GM23338 (cell line): ENCODE measurements around the gene EYS. TPM values are rescaled to one million over a fixed set of nuclear protein-coding genes. Genes with fewer than 3 reads are reported as not detected.

ENCODE experiments used
- ATAC-seq: fragments of 200-7000 bp; cut with Tn5 transposase; 3 replicates; pipeline ENCODE4 v1.9.1; 2020
- DNase-seq: peaks from one replicate; pipeline ENCODE4 v3.0.0-alpha.2; 2015; ENCODE audit warnings: low spot score
- H2AFZ ChIP-seq: fragments of 200-600 bp; sonication (generic); 2 replicates; pipeline ENCODE4 v1.8.0; 2016; ENCODE audit warnings: antibody characterized with exemption, mild to moderate bottlenecking, moderate library complexity
- H3F3A ChIP-seq: fragments of 200-600 bp; sonication (generic); replicated peaks from 2 replicates; pipeline ENCODE4 v1.8.0; 2017; ENCODE audit warnings: antibody characterized with exemption, mixed run types, low read depth
- H3K27ac ChIP-seq: fragments of 200-600 bp; sonication (generic); 2 replicates; pipeline ENCODE4 v1.6.1; 2016; ENCODE audit warnings: low read depth
- H3K27me3 ChIP-seq: fragments of 200-600 bp; sonication (generic); 2 replicates; pipeline ENCODE4 v1.8.0; 2016; ENCODE audit warnings: mild to moderate bottlenecking, mixed run types, moderate library complexity; ENCODE audit not compliant: insufficient read depth
- H3K36me3 ChIP-seq: fragments of 200-600 bp; sonication (generic); 2 replicates; pipeline ENCODE4 v1.8.0; 2016; ENCODE audit warnings: mild to moderate bottlenecking; ENCODE audit not compliant: insufficient read depth
- H3K4me1 ChIP-seq: fragments of 200-600 bp; sonication (generic); 2 replicates; pipeline ENCODE4 v1.8.0; 2016; ENCODE audit warnings: mild to moderate bottlenecking, moderate library complexity; ENCODE audit not compliant: insufficient read depth
- H3K4me2 ChIP-seq: fragments of 200-600 bp; sonication (generic); 2 replicates; pipeline ENCODE4 v1.7.1; 2017; ENCODE audit warnings: mixed run types
- H3K4me3 ChIP-seq: fragments of 200-600 bp; sonication (generic); 2 replicates; pipeline ENCODE4 v1.6.1; 2016; ENCODE audit warnings: mixed run types
- H3K79me2 ChIP-seq: fragments of 200-600 bp; sonication (generic); replicated peaks from 2 replicates; pipeline ENCODE4 v1.8.0; 2017; ENCODE audit warnings: mild to moderate bottlenecking; ENCODE audit not compliant: insufficient read depth
- H3K9me2 ChIP-seq: fragments of 200-600 bp; sonication (generic); 2 replicates; pipeline ENCODE4 v1.8.0; 2017; ENCODE audit not compliant: insufficient read depth
- H4K20me1 ChIP-seq: fragments of 200-600 bp; sonication (generic); replicated peaks from 2 replicates; pipeline ENCODE4 v1.8.0; 2017; ENCODE audit warnings: mild to moderate bottlenecking; ENCODE audit not compliant: insufficient read depth
- H3K27ac Mint-ChIP-seq: 2 replicates; pipeline ENCODE4 v1.8.0; 2020; ENCODE audit warnings: inconsistent platforms, mild to moderate bottlenecking, moderate library complexity, mixed read lengths
- H3K27me3 Mint-ChIP-seq: 3 replicates; pipeline ENCODE4 v1.8.0; 2022; ENCODE audit warnings: low read depth, mild to moderate bottlenecking, moderate library complexity, mixed read lengths, inconsistent platforms; ENCODE audit not compliant: insufficient read depth, poor library complexity
- H3K36me3 Mint-ChIP-seq: 3 replicates; pipeline ENCODE4 v1.8.0; 2021; ENCODE audit warnings: low read depth, mild to moderate bottlenecking, inconsistent platforms, moderate library complexity, mixed read lengths
- H3K4me1 Mint-ChIP-seq: 3 replicates; pipeline ENCODE4 v1.8.0; 2020; ENCODE audit warnings: mild to moderate bottlenecking, inconsistent platforms, mixed read lengths
- H3K4me3 Mint-ChIP-seq: 3 replicates; pipeline ENCODE4 v1.8.0; 2021; ENCODE audit warnings: moderate library complexity, mild to moderate bottlenecking, inconsistent platforms, mixed read lengths
- H3K9me3 Mint-ChIP-seq: 3 replicates; pipeline ENCODE4 v1.8.0; 2020; ENCODE audit warnings: moderate library complexity, mild to moderate bottlenecking, inconsistent platforms, mixed read lengths
- CREB1 ChIP-seq: fragments of 250-450 bp; sonication (Bioruptor Pico); IDR thresholded peaks from 2 replicates; pipeline ENCODE4 v1.5.0; 2020; ENCODE audit warnings: low read depth, mild to moderate bottlenecking, moderate library complexity
- EZH2 ChIP-seq: fragments of 200-600 bp; sonication (generic); IDR thresholded peaks from one replicate; pipeline ENCODE4 v1.8.0; 2017; ENCODE audit warnings: antibody characterized with exemption, mild to moderate bottlenecking, low read depth; ENCODE audit not compliant: unreplicated experiment
- EZH2phosphoT487 ChIP-seq: fragments of 200-600 bp; sonication (generic); IDR thresholded peaks from one replicate; pipeline ENCODE4 v1.8.1; 2018; ENCODE audit warnings: antibody characterized with exemption; ENCODE audit not compliant: unreplicated experiment
- JUNB ChIP-seq: IDR thresholded peaks from one replicate; pipeline ENCODE4 v1.6.1; 2016; ENCODE audit warnings: antibody characterized with exemption; ENCODE audit not compliant: unreplicated experiment
- NANOG ChIP-seq: IDR thresholded peaks from 2 replicates; pipeline ENCODE4 v1.6.1; 2016; ENCODE audit warnings: antibody characterized with exemption, borderline replicate concordance
- POLR2AphosphoS5 ChIP-seq: IDR thresholded peaks from 2 replicates; pipeline ENCODE4 v1.6.1; 2016; ENCODE audit warnings: antibody characterized with exemption, low read depth
- STAT1 ChIP-seq: IDR thresholded peaks from one replicate; pipeline ENCODE4 v1.6.1; 2016; ENCODE audit warnings: antibody characterized with exemption; ENCODE audit not compliant: unreplicated experiment
- ZNF114 ChIP-seq: fragments of 250-450 bp; sonication (Bioruptor Pico); IDR thresholded peaks from 2 replicates; pipeline ENCODE4 v1.5.0; 2020; ENCODE audit warnings: mild to moderate bottlenecking, moderate library complexity
- ZNF331 ChIP-seq: fragments of 250-450 bp; sonication (Bioruptor Pico); IDR thresholded peaks from 2 replicates; pipeline ENCODE4 v1.5.0; 2020; ENCODE audit warnings: low read depth, mild to moderate bottlenecking, moderate library complexity
- polyA plus RNA-seq: library from polyadenylated mRNA; unstranded; fragments of >200 nt; fragmentation: Nextera tagmentation; extraction: Ambion mirVana; gene quantifications from 2 replicates; pipeline ENCODE4 v1.2.1, GENCODE V29; 2016
- total RNA-seq: library from RNA; depleted of rRNA; stranded (reverse); fragments of >200 nt; shearing (Covaris generic); gene quantifications from 2 replicates; pipeline ENCODE4 v1.2.3, GENCODE V29; 2014
- TF ChIP-seq, protein P1 (sequence below), 2 experiments: fragments of 200-600 bp in 1 of 2; sonication (generic) in 1 of 2; conservative IDR thresholded peaks; 2 replicates each; pipeline versions ENCODE4 v1.5.1 to v1.6.1; 2016 to 2017; ENCODE audit warnings: antibody characterized with exemption in 2 of 2, low read depth in 2 of 2, mild to moderate bottlenecking in 2 of 2, moderate library complexity in 1 of 2
- TF ChIP-seq, protein P2 (sequence below): fragments of 250-450 bp; sonication (Bioruptor Pico); IDR thresholded peaks from 2 replicates; pipeline ENCODE4 v1.5.0; 2020; ENCODE audit warnings: mild to moderate bottlenecking, moderate library complexity
- TF ChIP-seq, protein P3 (sequence below): IDR thresholded peaks from 2 replicates; pipeline ENCODE4 v1.6.1; 2016; ENCODE audit warnings: antibody characterized with exemption
- TF ChIP-seq, protein P4 (sequence below): IDR thresholded peaks from one replicate; pipeline ENCODE4 v1.6.1; 2018; ENCODE audit warnings: antibody characterized with exemption; ENCODE audit not compliant: unreplicated experiment

Gene EYS
- total and polyA plus RNA-seq, 2 experiments from 2014 or later: 0.38 to 0.52 TPM

DNA sequence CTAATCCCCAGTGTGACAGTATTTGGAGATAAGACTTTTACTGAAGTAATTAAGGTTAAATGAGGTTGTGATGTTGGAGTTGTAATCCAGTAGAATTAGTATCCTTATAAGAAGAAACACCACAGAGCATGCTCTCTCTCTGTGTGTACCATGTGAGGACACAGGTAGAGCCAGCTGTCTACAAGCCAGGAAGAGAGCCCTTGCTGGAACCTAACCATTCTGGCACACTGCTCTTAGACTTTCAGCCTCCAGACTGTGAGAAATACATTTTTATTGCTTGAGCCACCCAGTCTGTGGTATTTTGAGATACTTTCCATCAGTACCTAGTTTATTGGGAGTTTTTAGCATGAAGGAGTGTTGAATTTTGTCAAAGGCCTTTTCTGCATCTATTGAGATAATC, 1961.2 kb downstream of the EYS start:
- Mint-ChIP-seq H3K9me3 (no peaks in the 10 kb centered on the region), H3K36me3 (no peaks in the 10 kb centered on the region), H3K4me3 (no peak overlapping the region), H3K27me3 (peaks cover 2% of the 10 kb centered on the region), H3K27ac (no peak overlapping the region), H3K4me1 (peaks cover 9% of the 10 kb centered on the region)
- H3K9me2 ChIP-seq: no peaks in the 10 kb centered on the region; the same call in 1 of the 2 replicates
- no peaks in the 10 kb centered on the region for H3F3A ChIP-seq
- TF ChIP-seq, protein P1, sequence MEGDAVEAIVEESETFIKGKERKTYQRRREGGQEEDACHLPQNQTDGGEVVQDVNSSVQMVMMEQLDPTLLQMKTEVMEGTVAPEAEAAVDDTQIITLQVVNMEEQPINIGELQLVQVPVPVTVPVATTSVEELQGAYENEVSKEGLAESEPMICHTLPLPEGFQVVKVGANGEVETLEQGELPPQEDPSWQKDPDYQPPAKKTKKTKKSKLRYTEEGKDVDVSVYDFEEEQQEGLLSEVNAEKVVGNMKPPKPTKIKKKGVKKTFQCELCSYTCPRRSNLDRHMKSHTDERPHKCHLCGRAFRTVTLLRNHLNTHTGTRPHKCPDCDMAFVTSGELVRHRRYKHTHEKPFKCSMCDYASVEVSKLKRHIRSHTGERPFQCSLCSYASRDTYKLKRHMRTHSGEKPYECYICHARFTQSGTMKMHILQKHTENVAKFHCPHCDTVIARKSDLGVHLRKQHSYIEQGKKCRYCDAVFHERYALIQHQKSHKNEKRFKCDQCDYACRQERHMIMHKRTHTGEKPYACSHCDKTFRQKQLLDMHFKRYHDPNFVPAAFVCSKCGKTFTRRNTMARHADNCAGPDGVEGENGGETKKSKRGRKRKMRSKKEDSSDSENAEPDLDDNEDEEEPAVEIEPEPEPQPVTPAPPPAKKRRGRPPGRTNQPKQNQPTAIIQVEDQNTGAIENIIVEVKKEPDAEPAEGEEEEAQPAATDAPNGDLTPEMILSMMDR (conservative IDR thresholded peaks at IDR 0.05; ENCODE audit: low read depth in 2 of 2): no peak
- TF ChIP-seq, protein P2, sequence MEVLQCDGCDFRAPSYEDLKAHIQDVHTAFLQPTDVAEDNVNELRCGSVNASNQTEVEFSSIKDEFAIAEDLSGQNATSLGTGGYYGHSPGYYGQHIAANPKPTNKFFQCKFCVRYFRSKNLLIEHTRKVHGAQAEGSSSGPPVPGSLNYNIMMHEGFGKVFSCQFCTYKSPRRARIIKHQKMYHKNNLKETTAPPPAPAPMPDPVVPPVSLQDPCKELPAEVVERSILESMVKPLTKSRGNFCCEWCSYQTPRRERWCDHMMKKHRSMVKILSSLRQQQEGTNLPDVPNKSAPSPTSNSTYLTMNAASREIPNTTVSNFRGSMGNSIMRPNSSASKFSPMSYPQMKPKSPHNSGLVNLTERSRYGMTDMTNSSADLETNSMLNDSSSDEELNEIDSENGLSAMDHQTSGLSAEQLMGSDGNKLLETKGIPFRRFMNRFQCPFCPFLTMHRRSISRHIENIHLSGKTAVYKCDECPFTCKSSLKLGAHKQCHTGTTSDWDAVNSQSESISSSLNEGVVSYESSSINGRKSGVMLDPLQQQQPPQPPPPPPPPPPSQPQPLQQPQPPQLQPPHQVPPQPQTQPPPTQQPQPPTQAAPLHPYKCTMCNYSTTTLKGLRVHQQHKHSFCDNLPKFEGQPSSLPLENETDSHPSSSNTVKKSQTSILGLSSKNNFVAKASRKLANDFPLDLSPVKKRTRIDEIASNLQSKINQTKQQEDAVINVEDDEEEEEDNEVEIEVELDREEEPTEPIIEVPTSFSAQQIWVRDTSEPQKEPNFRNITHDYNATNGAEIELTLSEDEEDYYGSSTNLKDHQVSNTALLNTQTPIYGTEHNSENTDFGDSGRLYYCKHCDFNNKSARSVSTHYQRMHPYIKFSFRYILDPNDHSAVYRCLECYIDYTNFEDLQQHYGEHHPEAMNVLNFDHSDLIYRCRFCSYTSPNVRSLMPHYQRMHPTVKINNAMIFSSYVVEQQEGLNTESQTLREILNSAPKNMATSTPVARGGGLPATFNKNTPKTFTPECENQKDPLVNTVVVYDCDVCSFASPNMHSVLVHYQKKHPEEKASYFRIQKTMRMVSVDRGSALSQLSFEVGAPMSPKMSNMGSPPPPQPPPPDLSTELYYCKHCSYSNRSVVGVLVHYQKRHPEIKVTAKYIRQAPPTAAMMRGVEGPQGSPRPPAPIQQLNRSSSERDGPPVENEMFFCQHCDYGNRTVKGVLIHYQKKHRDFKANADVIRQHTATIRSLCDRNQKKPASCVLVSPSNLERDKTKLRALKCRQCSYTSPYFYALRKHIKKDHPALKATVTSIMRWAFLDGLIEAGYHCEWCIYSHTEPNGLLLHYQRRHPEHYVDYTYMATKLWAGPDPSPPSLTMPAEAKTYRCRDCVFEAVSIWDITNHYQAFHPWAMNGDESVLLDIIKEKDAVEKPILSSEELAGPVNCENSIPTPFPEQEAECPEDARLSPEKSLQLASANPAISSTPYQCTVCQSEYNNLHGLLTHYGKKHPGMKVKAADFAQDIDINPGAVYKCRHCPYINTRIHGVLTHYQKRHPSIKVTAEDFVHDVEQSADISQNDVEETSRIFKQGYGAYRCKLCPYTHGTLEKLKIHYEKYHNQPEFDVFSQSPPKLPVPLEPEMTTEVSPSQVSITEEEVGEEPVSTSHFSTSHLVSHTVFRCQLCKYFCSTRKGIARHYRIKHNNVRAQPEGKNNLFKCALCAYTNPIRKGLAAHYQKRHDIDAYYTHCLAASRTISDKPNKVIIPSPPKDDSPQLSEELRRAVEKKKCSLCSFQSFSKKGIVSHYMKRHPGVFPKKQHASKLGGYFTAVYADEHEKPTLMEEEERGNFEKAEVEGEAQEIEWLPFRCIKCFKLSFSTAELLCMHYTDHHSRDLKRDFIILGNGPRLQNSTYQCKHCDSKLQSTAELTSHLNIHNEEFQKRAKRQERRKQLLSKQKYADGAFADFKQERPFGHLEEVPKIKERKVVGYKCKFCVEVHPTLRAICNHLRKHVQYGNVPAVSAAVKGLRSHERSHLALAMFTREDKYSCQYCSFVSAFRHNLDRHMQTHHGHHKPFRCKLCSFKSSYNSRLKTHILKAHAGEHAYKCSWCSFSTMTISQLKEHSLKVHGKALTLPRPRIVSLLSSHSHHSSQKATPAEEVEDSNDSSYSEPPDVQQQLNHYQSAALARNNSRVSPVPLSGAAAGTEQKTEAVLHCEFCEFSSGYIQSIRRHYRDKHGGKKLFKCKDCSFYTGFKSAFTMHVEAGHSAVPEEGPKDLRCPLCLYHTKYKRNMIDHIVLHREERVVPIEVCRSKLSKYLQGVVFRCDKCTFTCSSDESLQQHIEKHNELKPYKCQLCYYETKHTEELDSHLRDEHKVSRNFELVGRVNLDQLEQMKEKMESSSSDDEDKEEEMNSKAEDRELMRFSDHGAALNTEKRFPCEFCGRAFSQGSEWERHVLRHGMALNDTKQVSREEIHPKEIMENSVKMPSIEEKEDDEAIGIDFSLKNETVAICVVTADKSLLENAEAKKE (CRISPR knock-in tag): no peak
- no peak for TF ChIP-seq STAT1
- TF ChIP-seq CREB1: no peak
- TF ChIP-seq, protein P3, sequence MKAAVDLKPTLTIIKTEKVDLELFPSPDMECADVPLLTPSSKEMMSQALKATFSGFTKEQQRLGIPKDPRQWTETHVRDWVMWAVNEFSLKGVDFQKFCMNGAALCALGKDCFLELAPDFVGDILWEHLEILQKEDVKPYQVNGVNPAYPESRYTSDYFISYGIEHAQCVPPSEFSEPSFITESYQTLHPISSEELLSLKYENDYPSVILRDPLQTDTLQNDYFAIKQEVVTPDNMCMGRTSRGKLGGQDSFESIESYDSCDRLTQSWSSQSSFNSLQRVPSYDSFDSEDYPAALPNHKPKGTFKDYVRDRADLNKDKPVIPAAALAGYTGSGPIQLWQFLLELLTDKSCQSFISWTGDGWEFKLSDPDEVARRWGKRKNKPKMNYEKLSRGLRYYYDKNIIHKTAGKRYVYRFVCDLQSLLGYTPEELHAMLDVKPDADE: no peak
- no peak for TF ChIP-seq NANOG
- no peak for TF ChIP-seq JUNB
- no peak for TF ChIP-seq EZH2phosphoT487
- TF ChIP-seq, protein P4, sequence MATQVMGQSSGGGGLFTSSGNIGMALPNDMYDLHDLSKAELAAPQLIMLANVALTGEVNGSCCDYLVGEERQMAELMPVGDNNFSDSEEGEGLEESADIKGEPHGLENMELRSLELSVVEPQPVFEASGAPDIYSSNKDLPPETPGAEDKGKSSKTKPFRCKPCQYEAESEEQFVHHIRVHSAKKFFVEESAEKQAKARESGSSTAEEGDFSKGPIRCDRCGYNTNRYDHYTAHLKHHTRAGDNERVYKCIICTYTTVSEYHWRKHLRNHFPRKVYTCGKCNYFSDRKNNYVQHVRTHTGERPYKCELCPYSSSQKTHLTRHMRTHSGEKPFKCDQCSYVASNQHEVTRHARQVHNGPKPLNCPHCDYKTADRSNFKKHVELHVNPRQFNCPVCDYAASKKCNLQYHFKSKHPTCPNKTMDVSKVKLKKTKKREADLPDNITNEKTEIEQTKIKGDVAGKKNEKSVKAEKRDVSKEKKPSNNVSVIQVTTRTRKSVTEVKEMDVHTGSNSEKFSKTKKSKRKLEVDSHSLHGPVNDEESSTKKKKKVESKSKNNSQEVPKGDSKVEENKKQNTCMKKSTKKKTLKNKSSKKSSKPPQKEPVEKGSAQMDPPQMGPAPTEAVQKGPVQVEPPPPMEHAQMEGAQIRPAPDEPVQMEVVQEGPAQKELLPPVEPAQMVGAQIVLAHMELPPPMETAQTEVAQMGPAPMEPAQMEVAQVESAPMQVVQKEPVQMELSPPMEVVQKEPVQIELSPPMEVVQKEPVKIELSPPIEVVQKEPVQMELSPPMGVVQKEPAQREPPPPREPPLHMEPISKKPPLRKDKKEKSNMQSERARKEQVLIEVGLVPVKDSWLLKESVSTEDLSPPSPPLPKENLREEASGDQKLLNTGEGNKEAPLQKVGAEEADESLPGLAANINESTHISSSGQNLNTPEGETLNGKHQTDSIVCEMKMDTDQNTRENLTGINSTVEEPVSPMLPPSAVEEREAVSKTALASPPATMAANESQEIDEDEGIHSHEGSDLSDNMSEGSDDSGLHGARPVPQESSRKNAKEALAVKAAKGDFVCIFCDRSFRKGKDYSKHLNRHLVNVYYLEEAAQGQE: no peak
- TF ChIP-seq ZNF331 (CRISPR knock-in tag): no peak
- no peak for TF ChIP-seq ZNF114 (CRISPR knock-in tag)
- TF ChIP-seq EZH2: no peak
- no peak for TF ChIP-seq POLR2AphosphoS5
- DNase-seq (no peak), ATAC-seq (no peak)
- no peak overlapping the region for H3K4me3 ChIP-seq
- H3K36me3 ChIP-seq: no peaks in the 10 kb centered on the region
- no peak overlapping the region for H3K4me2 ChIP-seq
- no peak overlapping the region for H3K27ac ChIP-seq
- no peak overlapping the region for H2AFZ ChIP-seq
- H3K79me2 ChIP-seq: no peaks in the 10 kb centered on the region
- H4K20me1 ChIP-seq: no peaks in the 10 kb centered on the region
- no peaks in the 10 kb centered on the region for H3K27me3 ChIP-seq
- no peaks in the 10 kb centered on the region for H3K4me1 ChIP-seq
